GM18505 (cell line): ENCODE results near the gene TMEM223.
"Not testable (repeated sequence)": the region's sequence is repeated elsewhere in the genome, so short reads cannot be mapped to it uniquely, and the experiment has no call there.

Source experiments
- ATAC-seq: cut with Tn5 transposase; IDR thresholded peaks from one replicate; pipeline ENCODE4 v1.9.1; 2021; ENCODE audit not compliant: unreplicated experiment
- POLR2A ChIP-seq: IDR thresholded peaks from 4 replicates; pipeline ENCODE4 v1.6.1; 2011; ENCODE audit warnings: borderline replicate concordance; ENCODE audit not compliant: insufficient read depth, insufficient read length; ENCODE audit errors: extremely low read depth

TMEM223 gene

DNA sequence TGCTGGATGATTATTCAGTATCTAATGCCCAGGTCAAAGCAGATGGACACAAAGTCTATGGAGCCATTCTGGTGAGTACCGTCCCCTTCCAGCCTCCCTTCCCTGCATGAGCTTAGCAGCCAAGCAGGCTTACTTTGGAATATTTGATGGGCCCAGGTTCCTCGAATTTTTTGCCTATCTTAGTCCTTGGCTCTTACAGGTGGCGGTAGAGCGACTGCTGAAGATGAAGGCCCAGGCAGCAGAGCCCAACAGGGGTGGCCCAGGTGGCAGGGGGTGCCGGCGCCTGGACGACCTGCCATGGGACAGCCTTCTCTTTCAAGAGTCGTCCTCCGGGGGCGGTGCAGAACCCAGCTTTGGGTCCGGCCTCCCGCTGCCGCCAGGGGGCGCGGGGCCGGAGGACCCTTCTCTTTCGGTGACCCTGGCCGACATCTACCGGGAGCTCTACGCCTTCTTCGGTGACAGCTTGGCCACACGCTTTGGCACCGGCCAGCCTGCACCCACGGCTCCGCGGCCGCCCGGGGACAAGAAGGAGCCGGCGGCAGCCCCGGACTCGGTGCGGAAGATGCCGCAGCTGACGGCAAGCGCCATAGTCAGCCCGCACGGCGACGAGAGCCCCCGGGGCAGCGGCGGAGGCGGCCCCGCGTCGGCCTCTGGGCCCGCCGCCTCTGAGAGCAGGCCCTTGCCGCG is 5.3 kb downstream of the TMEM223 start:
- TF ChIP-seq POLR2A = no peak
- peak; percentile 65 for ATAC-seq

DNA sequence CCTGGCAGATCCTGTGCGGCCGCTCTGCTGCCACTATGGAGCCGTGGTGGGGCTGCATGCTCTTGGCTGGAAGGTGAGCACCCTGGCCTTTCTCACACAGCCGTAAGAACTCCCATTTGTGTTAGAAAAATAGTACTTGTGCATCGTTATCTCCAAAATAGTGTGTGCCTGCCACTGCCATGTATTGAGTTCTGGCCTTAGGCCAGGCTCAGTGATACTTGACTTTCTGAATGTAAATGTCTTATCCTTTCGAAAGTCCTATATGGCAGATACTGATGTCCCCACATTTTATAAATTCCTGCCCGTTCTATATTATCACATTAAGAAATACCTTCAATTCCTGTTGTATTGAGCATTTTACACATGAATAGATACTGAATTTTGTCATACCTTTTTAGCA is 9.1 kb downstream of the TMEM223 start:
- no peak for ATAC-seq
- no peak for TF ChIP-seq POLR2A

DNA sequence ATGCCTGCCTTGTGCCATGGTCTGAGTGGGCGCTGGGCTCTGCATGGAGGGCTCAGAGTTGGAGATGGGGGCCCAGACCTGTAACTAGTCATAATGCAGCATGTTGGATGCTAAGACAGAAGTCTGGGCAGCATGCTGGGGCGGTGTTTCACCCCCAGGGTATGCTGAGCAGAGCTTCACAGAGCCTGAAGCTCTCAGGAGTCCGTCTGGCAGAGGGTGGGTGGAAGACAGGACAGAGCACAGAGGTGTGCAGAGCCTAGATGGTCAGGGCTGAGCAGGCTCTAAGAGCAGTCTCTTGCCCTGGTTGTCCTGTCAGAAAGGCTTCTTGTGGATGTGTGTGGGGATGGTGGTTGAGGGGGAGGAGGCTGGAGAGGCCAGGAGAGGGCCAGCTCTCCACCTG is 13.4 kb downstream of the TMEM223 start:
- no peak for ATAC-seq

DNA sequence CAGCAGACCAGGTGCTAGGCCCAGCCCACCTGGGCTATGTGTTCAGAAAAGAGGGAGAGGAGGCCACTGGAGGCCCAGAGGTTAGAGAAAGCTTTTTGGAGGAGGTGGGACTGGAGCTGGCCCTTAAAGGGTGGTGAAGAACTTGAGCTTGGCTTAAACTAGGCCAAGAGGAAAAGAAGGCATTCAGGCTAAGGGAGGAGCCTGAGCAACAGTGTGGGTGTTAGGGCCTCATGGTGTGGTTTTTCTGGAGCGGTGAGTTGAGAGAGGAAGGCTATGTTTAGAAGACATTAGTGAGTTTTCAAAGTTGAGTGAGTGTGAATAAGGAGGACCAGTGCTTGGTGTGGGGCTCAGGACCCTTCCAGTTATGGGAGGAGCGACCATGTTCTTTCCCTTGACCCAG is 14.4 kb downstream of the TMEM223 start:
- TF ChIP-seq POLR2A = no peak
- ATAC-seq = no peak

More for the DNA sequence above, 13.4 kb downstream of the TMEM223 start:
- TF ChIP-seq POLR2A = no peak

DNA sequence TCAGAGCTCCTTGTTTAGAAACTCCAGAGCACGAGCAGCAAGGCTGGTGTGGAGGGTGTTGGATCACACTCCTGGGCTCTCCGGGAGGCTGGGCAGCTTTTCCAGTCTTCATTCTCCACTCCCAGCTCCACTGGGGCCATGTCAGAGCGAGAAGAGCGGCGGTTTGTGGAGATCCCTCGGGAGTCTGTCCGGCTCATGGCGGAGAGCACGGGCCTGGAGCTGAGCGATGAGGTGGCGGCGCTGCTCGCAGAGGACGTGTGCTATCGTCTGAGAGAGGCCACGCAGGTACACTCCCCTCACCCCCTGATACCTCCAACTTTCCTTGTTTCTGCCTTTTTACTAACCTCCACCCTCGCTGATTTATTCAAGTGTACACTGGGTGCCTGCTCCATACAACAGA is 16.2 kb downstream of the TMEM223 start:
- no peak for TF ChIP-seq POLR2A
- no peak for ATAC-seq

DNA sequence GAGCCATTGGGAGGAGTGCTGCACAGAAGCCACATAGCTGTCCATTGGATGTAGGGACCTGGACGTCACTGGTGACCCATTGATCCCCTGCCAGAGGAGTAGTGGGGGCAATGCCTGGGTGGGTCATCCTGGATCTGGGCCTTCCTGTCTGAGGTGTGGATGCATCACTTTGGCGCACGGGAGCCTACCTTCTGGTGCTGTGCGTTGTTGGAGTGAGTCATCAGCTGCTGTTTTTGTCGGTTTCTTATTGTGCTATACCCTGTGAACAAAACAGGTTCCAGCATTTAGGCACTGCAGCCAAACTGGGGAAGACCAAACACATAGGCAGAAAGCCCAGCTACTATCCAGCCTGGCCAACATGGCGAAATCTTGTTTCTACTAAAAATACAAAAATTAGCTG is 17.4 kb downstream of the TMEM223 start:
- ATAC-seq = no peak
- TF ChIP-seq POLR2A = no peak

DNA sequence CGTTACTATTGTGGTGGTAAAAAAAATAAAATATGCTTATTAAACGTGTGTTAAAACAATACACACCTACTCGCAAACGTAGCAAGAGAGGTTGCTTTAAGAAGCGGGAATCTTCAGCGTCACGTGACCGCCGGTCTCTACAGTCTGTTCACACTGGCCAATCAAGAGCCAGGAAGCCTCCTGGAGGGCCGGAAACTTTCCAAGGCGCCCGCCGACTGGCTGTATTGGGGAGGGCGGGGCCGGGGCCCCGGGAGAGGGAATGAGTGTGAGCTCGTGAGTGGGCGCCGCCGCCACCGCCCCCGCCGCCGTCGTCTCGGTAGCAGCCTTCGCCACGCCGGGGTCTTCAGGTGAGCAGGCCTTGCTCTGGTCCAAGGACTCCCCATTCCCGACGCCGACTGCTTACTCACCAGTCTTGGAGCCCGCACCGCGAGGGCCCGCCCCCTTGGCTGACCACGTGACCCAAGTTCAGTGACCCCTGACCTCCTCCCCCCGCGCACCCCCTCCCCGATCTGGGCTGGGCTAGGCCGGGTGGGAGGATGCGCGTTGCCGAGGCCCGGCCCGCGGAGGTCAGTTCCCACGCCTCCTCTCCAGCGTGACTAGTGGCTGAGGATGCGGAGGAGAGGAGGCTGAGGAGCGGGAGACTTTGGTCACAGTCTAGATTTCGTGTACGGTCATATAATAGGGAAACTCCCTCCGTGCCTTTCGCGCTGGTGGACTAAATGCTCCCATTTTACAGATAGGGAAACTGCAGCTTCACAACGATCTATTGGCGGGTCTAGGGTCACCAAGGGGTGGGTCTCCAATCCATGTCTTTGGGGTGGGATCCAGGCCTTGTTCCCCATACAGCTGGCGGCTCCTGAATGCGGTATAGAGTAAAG is 20.4 kb downstream of the TMEM223 start, which contains the start of gene TAF6L:
Gene TAF6L, plus strand, starts transcription at position 253 of the 878 bp plus-strand sequence. CDS start 4,388 bp downstream, outside the sequence.
- ATAC-seq = peak; percentile 66
- TF ChIP-seq POLR2A = peak; percentile 71

DNA sequence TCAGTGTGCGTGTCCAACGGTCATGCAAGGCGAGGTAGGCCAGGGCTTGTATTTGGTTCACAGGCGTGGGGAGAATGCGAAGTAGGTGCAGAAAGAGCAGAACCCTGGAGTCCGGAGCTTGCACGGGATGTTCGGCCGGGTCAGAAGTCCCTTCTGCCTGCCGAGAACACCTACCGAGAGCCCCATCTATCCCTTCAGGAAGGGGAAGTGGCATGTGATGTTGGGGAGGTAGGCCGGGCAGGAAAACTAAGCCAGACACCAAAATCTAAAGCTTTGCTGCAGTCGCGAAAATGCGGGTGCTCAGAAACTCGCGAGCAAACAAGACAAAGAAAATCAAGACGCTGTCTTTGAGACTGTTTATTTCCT is 21.0 kb downstream of the TMEM223 start:
- no peak for TF ChIP-seq POLR2A
- ATAC-seq = peak; percentile 2

DNA sequence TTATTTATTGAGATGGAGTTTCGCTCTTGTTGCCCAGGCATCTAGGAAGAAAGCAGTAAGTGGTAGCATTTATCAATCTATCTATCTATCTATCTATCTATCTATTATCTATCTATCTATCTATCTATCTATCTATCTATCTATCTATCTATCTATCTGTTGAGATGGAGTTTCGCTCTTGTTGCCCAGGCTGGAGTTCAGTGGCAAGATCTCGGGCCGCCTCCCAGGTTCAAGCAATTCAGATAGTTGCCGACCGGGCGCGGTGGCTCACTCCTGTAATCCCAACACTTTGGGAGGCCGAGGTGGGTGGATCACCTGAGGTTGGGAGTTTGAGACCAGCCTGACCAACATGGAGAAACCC is 31.0 kb downstream of the TMEM223 start:
- ATAC-seq = not testable (repeated sequence)

DNA sequence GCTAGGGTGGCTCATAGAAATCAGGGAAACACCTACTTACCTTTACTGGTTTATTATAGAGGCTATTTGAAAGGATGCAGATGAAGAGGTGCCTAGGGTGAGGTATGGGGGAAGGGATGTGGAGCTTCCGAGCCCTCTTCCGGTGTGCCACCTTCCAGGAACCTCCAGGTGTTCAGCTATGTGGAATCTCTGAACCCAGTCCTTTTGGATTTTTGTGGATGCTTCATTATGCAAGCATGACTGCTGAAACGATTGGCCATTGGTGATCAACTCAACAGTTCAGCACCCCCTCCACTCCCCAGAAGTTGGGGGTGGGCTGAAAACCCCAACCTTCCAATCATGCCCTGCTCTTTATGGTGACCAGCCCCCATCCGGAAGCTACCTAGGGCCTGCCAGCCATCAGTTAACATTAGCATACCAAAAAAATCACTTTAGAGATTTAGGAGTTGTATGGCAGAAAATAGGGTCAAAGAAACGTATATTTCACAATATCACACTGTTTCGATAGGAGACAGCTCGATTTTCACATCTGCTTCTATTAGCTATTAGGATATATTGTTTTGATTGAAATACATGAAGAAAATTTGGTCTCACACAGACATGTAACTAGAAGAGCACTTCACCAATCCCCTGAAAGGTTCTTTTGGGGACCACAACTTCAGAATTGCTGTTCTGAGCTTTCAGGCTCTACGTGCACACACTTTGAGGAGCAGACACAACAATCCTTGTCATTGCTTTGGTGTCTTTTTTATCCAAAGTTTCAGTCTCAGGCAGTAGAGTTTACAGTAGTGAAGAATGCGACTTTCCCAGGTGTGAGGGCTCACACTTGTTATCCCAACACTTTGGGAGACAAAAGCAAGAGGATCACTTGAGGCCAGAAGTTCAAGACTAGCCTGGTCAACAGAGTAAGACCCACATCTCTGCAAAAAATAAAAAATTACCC is 33.7 kb downstream of the TMEM223 start:
- no peak for ATAC-seq
- no peak for TF ChIP-seq POLR2A

DNA sequence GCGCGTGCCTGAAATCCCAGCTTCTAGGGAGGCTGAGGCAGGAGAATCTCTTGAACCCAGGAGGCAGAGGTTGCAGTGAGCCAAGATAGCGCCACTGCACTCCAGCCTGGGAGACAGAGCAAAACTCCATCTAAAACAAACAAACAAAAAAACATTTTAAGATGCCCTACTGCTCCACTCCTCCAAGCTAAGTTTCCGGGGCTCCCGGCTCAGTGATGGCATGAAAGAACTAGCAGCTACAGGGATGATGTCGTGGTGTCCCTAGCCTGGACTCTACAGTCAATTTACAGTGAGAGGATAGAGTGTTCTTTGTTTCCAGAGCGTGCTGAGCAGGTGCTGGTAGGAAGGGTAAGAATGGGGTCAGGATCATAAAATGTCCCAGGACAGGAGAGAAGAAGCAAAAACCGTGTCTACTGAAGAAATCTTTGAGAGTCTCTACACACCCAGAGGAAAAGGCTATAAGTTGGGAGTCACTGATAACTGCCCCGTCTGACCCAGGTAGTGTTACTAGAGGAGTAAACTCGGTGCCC is 36.7 kb downstream of the TMEM223 start:
- no peak for TF ChIP-seq POLR2A
- ATAC-seq = no peak

DNA sequence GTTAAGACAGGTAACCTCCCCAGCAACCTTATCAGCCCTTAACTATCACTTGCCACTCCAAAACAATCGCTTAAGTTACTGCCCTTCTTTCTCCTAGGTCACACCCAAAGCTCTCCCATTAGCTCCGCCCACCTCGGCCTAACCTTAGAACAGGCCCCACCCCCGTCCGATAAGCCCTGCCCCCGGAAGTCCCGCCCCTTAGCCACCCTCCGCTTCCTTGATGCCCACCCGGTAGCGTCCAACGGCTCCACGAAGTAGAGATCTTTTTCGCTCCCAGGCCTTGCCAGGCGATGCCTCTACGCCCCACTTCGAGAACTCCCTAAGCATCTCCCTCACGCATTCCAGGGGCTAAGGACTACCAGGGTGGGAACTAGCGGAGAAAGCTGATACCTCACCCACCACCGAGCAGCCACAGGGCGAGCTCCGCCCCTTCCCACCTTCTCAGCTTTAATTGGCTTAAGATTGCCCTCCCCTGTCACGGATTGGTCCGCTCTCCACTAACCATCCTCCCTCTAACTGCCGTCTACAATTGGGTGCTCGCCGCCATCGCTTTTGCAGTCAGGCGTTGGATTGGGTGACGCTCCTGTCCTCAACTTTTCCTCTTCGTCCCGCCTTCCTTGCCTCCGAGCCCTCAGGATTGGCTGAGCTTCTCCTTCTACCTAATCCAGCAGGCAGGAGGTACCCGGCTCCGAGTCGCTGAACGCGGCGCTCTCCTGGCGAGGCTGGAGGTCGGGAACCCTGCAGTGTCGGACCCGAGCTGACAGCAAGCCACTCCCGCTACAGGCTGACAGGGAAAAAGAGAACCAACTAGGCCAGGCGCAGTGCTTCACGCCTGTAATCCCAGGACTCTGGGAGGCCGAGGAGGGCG is 37.8 kb downstream of the TMEM223 start, which contains the start of gene ZBTB3:
Gene ZBTB3, minus strand, starts transcription at position 425 of the 868 bp plus-strand sequence. CDS start 496 bp downstream, outside the sequence.
- peak; percentile 95 for TF ChIP-seq POLR2A
- peak; percentile 94 for ATAC-seq
